ENCODE data around the gene ZNF586. TPM values are rescaled to one million over a fixed set of nuclear protein-coding genes. Genes with fewer than 3 reads are reported as not detected.

The ZNF586 gene
- total RNA-seq, 4 donors from 2014 or later = 12.8 to 20.7 (median 17.1) TPM

DNA sequence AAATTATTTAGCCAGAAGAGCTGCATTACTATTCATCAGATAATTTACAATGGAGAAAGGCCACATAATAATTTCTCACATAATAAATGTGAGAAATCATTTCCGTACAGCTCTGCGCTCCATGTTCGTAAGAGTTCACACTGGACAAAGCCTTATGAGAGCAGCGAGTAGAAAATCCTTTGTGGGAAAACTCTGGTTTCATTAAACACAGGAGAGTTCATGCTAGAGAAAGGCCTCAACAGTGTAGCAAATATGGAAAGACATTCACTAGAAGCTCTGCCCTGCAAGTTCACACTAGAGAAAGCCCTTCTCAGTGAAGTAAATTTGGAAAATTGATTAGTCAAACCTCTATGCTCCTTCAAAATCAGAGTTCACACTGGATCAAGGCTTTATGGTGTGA is 14.4 kb upstream of the ZNF586 start:
- Histone ChIP-seq H3K36me3 (peaks cover 30 to 100% of the 10 kb centered on the region in 2 donors), H3K4me1 (peaks cover 0 to 7% (median 0%) of the 10 kb centered on the region in 3 donors), H3K4me3 (no peak overlapping the region), H3K9me3 (peaks cover 2 to 100% (median 2%) of the 10 kb centered on the region in 3 donors), H3K27ac (no peak overlapping the region), H3K27me3 (no peaks in the 10 kb centered on the region)
- TF ChIP-seq EP300 (IDR thresholded peaks at IDR 0.05) (no peak), POLR2AphosphoS5 (IDR thresholded peaks at IDR 0.05) (no peak)
- TF ChIP-seq, protein P1, sequence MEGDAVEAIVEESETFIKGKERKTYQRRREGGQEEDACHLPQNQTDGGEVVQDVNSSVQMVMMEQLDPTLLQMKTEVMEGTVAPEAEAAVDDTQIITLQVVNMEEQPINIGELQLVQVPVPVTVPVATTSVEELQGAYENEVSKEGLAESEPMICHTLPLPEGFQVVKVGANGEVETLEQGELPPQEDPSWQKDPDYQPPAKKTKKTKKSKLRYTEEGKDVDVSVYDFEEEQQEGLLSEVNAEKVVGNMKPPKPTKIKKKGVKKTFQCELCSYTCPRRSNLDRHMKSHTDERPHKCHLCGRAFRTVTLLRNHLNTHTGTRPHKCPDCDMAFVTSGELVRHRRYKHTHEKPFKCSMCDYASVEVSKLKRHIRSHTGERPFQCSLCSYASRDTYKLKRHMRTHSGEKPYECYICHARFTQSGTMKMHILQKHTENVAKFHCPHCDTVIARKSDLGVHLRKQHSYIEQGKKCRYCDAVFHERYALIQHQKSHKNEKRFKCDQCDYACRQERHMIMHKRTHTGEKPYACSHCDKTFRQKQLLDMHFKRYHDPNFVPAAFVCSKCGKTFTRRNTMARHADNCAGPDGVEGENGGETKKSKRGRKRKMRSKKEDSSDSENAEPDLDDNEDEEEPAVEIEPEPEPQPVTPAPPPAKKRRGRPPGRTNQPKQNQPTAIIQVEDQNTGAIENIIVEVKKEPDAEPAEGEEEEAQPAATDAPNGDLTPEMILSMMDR (IDR thresholded peaks at IDR 0.05) = no peak
- 93 to 97% methylated on average over 4 of the region's 4 CpGs for WGBS, 2 donors (ENCODE audit: low coverage in 1 of 2)
- no peak for ATAC-seq

DNA sequence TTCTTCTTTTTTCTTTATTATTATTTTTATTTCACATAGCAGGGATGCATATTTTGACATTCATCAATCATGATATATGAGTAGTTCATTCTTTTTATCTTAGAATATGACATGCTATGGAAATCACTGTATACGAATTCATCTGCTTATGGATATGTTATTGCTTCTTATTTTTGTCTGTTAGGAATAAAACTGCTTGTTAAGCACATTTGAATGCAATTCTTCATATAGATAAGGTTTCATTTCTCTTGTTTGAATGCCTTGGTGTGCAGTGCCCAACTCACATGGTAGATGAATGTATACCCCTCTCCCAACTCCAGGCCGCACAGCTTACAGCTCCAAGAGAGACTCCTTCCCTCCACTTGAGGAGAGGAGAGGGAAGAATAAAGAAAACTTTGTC is 11.5 kb upstream of the ZNF586 start:
- TF ChIP-seq POLR2A (IDR thresholded peaks at IDR 0.05) = no peak
- no peak for TF ChIP-seq EP300 (IDR thresholded peaks at IDR 0.05)
- TF ChIP-seq, protein P1 (IDR thresholded peaks at IDR 0.05) = no peak
- no peak for TF ChIP-seq POLR2AphosphoS5 (IDR thresholded peaks at IDR 0.05)

DNA sequence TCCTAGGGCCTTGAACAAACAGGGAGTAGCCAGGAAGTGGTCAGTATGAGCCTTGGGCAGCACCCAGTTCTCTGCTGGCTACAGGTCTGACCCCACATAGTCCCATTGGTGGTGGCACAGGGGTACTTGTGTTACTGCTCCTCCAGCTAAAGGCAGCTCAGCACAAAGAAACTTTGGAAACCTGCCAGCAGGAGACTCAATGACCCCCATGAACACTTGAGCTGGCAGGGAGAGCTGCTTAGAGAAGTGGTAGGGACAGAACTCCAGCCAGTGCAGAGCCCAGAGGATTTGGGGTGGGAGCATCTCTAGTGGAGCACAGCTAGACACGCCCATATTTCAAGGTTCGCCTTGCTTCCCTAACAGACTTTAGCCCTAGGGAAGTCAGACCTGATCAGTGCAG is 10.4 kb upstream of the ZNF586 start:
- no peak overlapping the region for H3K4me3 ChIP-seq
- ATAC-seq = no peak
- H3K9me3 ChIP-seq = peaks cover 0 to 96% (median 2%) of the 10 kb centered on the region in 3 donors
- peaks cover 3 to 99% of the 10 kb centered on the region in 2 donors for H3K36me3 ChIP-seq
- TF ChIP-seq EP300 (IDR thresholded peaks at IDR 0.05) = no peak
- TF ChIP-seq POLR2AphosphoS5 (IDR thresholded peaks at IDR 0.05) = no peak
- TF ChIP-seq POLR2A (IDR thresholded peaks at IDR 0.05) = no peak
- TF ChIP-seq, protein P1 (IDR thresholded peaks at IDR 0.05) = no peak
- no peaks in the 10 kb centered on the region for H3K27me3 ChIP-seq
- H3K27ac ChIP-seq = no peak overlapping the region
- H3K4me1 ChIP-seq = no peaks in the 10 kb centered on the region
- 100% methylated on average over 2 of the region's 2 CpGs; no CpG with 5 or more reads in 1 of the 2 donors for WGBS, 2 donors (ENCODE audit: low coverage in 1 of 2)

More for the DNA sequence above, 11.5 kb upstream of the ZNF586 start:
- H3K4me3 ChIP-seq = no peak overlapping the region
- 83 to 94% methylated on average over 2 of the region's 2 CpGs for WGBS, 2 donors (ENCODE audit: low coverage in 1 of 2)
- H3K36me3 ChIP-seq = peaks cover 15 to 99% of the 10 kb centered on the region in 2 donors
- peaks cover 2 to 98% (median 2%) of the 10 kb centered on the region in 3 donors for H3K9me3 ChIP-seq
- H3K27ac ChIP-seq = no peak overlapping the region
- H3K4me1 ChIP-seq = no peaks in the 10 kb centered on the region
- no peaks in the 10 kb centered on the region for H3K27me3 ChIP-seq
- no peak for ATAC-seq

DNA sequence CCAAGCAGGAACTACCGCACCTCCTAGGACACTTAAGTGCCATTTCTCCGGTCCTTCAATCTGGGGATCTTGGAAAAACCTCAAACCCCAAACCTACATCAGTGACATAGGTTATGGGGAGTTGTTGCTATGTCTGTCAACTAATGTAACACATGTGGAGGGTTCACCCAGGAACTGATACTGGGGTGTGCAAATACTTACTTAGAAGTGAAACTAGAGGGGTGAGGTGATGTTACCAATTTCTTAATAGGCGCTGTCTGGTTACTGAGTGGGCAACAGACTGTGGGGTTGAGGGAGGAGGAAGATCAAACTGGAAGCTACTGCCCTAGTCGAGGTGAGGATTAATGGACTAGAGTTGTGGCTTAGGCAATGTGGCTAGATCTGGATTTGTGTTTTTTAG is 1.9 kb downstream of the ZNF586 start:
- H3K4me3 ChIP-seq = no peak overlapping the region
- peaks cover 0 to 39% (median 3%) of the 10 kb centered on the region in 3 donors for H3K4me1 ChIP-seq
- no peak for ATAC-seq
- WGBS, 2 donors (ENCODE audit: low coverage in 1 of 2) = 86 to 96% methylated on average over 1 to 4 of the region's 4 CpGs
- peaks cover 0 to 55% of the 10 kb centered on the region in 2 donors for H3K36me3 ChIP-seq
- no peak overlapping the region for H3K27ac ChIP-seq
- peaks cover 0 to 59% (median 2%) of the 10 kb centered on the region in 3 donors for H3K9me3 ChIP-seq
- TF ChIP-seq POLR2A (IDR thresholded peaks at IDR 0.05) = no peak
- no peak for TF ChIP-seq POLR2AphosphoS5 (IDR thresholded peaks at IDR 0.05)
- TF ChIP-seq EP300 (IDR thresholded peaks at IDR 0.05) = no peak
- TF ChIP-seq, protein P1 (IDR thresholded peaks at IDR 0.05) = no peak
- no peaks in the 10 kb centered on the region for H3K27me3 ChIP-seq

DNA sequence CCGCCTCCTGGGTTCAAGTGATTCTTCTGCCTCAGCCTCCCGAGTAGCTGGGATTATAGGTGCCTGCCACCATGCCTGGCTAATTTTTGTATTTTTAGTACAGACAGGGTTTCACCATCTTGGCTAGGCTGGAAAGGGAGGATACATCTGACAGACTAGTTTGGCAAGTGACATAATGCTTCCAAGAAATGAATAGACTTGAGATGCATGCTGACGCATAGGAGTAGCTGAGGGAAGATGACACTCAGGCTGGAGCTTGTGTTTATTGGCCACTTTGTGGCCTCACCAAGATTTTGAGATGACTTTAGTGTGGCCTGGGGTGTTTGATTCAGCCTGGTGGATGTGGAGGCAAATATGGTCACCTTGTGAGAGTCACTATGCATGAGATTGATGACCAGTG is 4.0 kb downstream of the ZNF586 start:
- Histone ChIP-seq H3K4me3 (no peak overlapping the region), H3K27ac (no peak overlapping the region), H3K36me3 (peaks cover 0 to 75% of the 10 kb centered on the region in 2 donors), H3K4me1 (peaks cover 0 to 39% (median 3%) of the 10 kb centered on the region in 3 donors), H3K9me3 (peaks cover 0 to 78% (median 2%) of the 10 kb centered on the region in 3 donors), H3K27me3 (no peaks in the 10 kb centered on the region)
- WGBS, 2 donors (ENCODE audit: low coverage in 1 of 2) = 100% methylated on average over 3 of the region's 3 CpGs; no CpG with 5 or more reads in 1 of the 2 donors
- TF ChIP-seq POLR2A (IDR thresholded peaks at IDR 0.05) (no peak), EP300 (IDR thresholded peaks at IDR 0.05) (no peak), POLR2AphosphoS5 (IDR thresholded peaks at IDR 0.05) (no peak)
- TF ChIP-seq, protein P1 (IDR thresholded peaks at IDR 0.05) = no peak
- no peak for ATAC-seq
